Calu3 (cell line): ENCODE measurements around the gene MEA1. TPM values are rescaled to one million over a fixed set of nuclear protein-coding genes. Genes with fewer than 3 reads are reported as not detected.

Experiments
- BruUV-seq: library from RNA; stranded (reverse); fragments of 400-500 nt; replicated peaks from 2 replicates; lab custom pipeline; 2021; lab: Mats Ljungman, UMichigan
- CTCF ChIA-PET: fragments of 300-600 bp; sonication (Branson Sonifier 250); formaldehyde crosslinking; loops from one replicate; lab custom pipeline; 2022; ENCODE audit warnings: antibody characterized with exemption; lab: Charles Lee
- DNase-seq: peaks from one replicate; pipeline ENCODE4 v3.0.0; 2022
- H3K27ac Mint-ChIP-seq: one replicate; pipeline ENCODE4 v1.8.0; 2022; ENCODE audit warnings: mixed read lengths; ENCODE audit not compliant: unreplicated experiment
- H3K27me3 Mint-ChIP-seq: one replicate; pipeline ENCODE4 v1.8.0; 2022; ENCODE audit warnings: mixed read lengths; ENCODE audit not compliant: unreplicated experiment
- H3K36me3 Mint-ChIP-seq: one replicate; pipeline ENCODE4 v1.8.0; 2022; ENCODE audit warnings: mild to moderate bottlenecking, moderate library complexity, mixed read lengths; ENCODE audit not compliant: insufficient read depth, unreplicated experiment
- H3K4me1 Mint-ChIP-seq: one replicate; pipeline ENCODE4 v1.8.0; 2022; ENCODE audit warnings: mild to moderate bottlenecking, low read depth, mixed read lengths; ENCODE audit not compliant: unreplicated experiment
- H3K4me3 Mint-ChIP-seq: one replicate; pipeline ENCODE4 v1.8.0; 2022; ENCODE audit warnings: mild to moderate bottlenecking, low read depth, moderate library complexity, mixed read lengths; ENCODE audit not compliant: unreplicated experiment
- H3K9me3 Mint-ChIP-seq: one replicate; pipeline ENCODE4 v1.8.0; 2022; ENCODE audit warnings: low read depth, mixed read lengths; ENCODE audit not compliant: unreplicated experiment
- CTCF ChIP-seq: fragments of 200-600 bp; IDR thresholded peaks from one replicate; pipeline ENCODE4 v1.8.0; 2022; ENCODE audit warnings: antibody characterized with exemption; ENCODE audit not compliant: unreplicated experiment
- intact Hi-C: fragments of 100-400 bp; cut with micrococcal nuclease; formaldehyde crosslinking; loops from one replicate; pipeline ENCODE4 v1.10.0; 2022; ENCODE audit not compliant: unreplicated experiment
- total RNA-seq: library from RNA; stranded (reverse); gene quantifications from 2 replicates; pipeline ENCODE4 v1.2.3, GENCODE V29; 2022

MEA1 gene
- total RNA-seq, 1 experiment from 2014 or later, result 115 TPM

GRCh38 chr6:43060034-43060754, 46.4 kb upstream of the MEA1 start:
- TF ChIP-seq CTCF, result no peak
- Mint-ChIP-seq H3K36me3 (peaks cover 55% of the 10 kb centered on the region), H3K4me3 (peak overlapping the region; percentile 90), H3K9me3 (no peaks in the 10 kb centered on the region), H3K27me3 (no peaks in the 10 kb centered on the region), H3K4me1 (peaks cover 27% of the 10 kb centered on the region), H3K27ac (peak overlapping the region; percentile 83)
- BruUV-seq, result TSS peak; percentile 51
- DNase-seq, result peak; percentile 55
- intact Hi-C loops, result no loop called here
- CTCF ChIA-PET, result interaction anchor here (0.7 to 2.7 kb wide), 7 partner anchors 11 to 278 kb away, joined by 3 to 20 read pairs (median 6); partner anchors contain the start of gene CUL9

- TF ChIP-seq CTCF, result no peak
- Mint-ChIP-seq H3K4me1 (peaks cover 27% of the 10 kb centered on the region), H3K36me3 (peaks cover 60% of the 10 kb centered on the region), H3K27me3 (no peaks in the 10 kb centered on the region), H3K9me3 (no peaks in the 10 kb centered on the region), H3K4me3 (peak within 1 kb of the TSS; percentile 90), H3K27ac (peak within 1 kb of the TSS; percentile 83)
- intact Hi-C loops, result no loop called here
- DNase-seq, result peak; percentile 99
- CTCF ChIA-PET, result interaction anchor here (0.5 to 2.7 kb wide), 15 partner anchors 12 to 279 kb away, joined by 3 to 20 read pairs (median 4); partner anchors contain the start of genes CUL9, KLHDC3 and MEA1
- BruUV-seq, result no TSS peak
Measured at GRCh38 chr6:43059168-43060033, 45.7 kb upstream of the MEA1 start, which contains the start of the genes KLC4 and MRPL2. Gene KLC4, plus strand, starts transcription at chr6:43059631. Its CDS starts 1,705 bp downstream, at chr6:43061336. Gene MRPL2, minus strand, starts transcription at chr6:43059434. Its CDS starts 53 bp downstream, at chr6:43059381.

- H3K9me3 Mint-ChIP-seq, result no peaks in the 10 kb centered on the region
- H3K4me1 Mint-ChIP-seq, result peaks cover 27% of the 10 kb centered on the region
- peaks cover 69% of the 10 kb centered on the region for H3K36me3 Mint-ChIP-seq
- H3K27me3 Mint-ChIP-seq, result no peaks in the 10 kb centered on the region
- peak overlapping the region; percentile 83 for H3K27ac Mint-ChIP-seq
- H3K4me3 Mint-ChIP-seq, result peak overlapping the region; percentile 90
- intact Hi-C loops, result no loop called here
- CTCF ChIA-PET, result interaction anchor here (0.6 kb wide), 1 partner anchor 28 kb away, joined by 3 read pairs; no protein-coding TSS in a partner anchor
- DNase-seq, result no peak
- BruUV-seq, result no TSS peak
- TF ChIP-seq CTCF, result no peak
Measured at GRCh38 chr6:43058531-43058930, 44.8 kb upstream of the MEA1 start.

- CTCF ChIA-PET, result no interaction called here
- BruUV-seq, result no TSS peak
- Mint-ChIP-seq H3K4me3 (no peak overlapping the region), H3K27ac (no peak overlapping the region), H3K4me1 (peaks cover 32% of the 10 kb centered on the region), H3K27me3 (no peaks in the 10 kb centered on the region), H3K36me3 (peaks cover 72% of the 10 kb centered on the region), H3K9me3 (no peaks in the 10 kb centered on the region)
- TF ChIP-seq CTCF, result no peak
- DNase-seq, result no peak
- intact Hi-C loops, result no loop called here
Measured at GRCh38 chr6:43055966-43056365, 42.2 kb upstream of the MEA1 start.
